ENCODE measurements around the gene LRGUK.

LRGUK gene

DNA sequence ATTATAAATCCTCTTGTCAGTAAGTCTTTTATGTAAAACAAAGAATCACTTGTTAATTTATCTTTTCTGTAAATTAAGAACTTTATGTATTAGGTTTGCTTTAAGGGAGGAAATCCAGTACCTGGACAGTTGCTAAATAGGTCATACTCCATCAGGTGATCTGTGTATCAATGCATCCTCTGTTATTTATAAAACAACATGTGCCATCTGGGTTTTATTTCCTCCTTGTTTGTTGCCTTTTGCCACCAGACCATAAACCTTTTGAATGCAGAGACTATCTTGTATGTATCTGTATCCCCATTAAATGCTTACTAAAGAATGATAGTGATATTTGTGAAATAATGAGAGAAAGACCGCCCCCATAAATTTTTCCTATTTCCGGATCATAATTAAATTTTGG is 119.6 kb downstream of the LRGUK start:
- Histone ChIP-seq H3K4me1 (peaks cover 8% of the 10 kb centered on the region), H3K4me3 (ENCODE audit: low read depth, low read length) (no peak overlapping the region), H3K9me3 (no peaks in the 10 kb centered on the region), H3K36me3 (no peaks in the 10 kb centered on the region), H3K27me3 (no peaks in the 10 kb centered on the region)
- DNase-seq = no peak
- TF ChIP-seq CTCF (IDR thresholded peaks at IDR 0.05; ENCODE audit: low read depth, low read length) = no peak

GRCh38 chr7:134248196-134248595 is 121.1 kb downstream of the LRGUK start:
- no peaks in the 10 kb centered on the region for H3K36me3 ChIP-seq
- DNase-seq = no peak
- H3K27me3 ChIP-seq = no peaks in the 10 kb centered on the region
- H3K4me1 ChIP-seq = peaks cover 13% of the 10 kb centered on the region
- H3K9me3 ChIP-seq = no peaks in the 10 kb centered on the region
- H3K4me3 ChIP-seq (ENCODE audit: low read depth, low read length) = no peak overlapping the region
- no peak for TF ChIP-seq CTCF (IDR thresholded peaks at IDR 0.05; ENCODE audit: low read depth, low read length)

- Histone ChIP-seq H3K36me3 (no peaks in the 10 kb centered on the region), H3K4me1 (peaks cover 5% of the 10 kb centered on the region; the same call in 1 of the 2 replicates), H3K4me3 (ENCODE audit: low read depth, low read length) (no peak overlapping the region), H3K27me3 (no peaks in the 10 kb centered on the region), H3K9me3 (no peaks in the 10 kb centered on the region)
- TF ChIP-seq CTCF (IDR thresholded peaks at IDR 0.05; ENCODE audit: low read depth, low read length) = peak; percentile 52
- DNase-seq = peak; percentile 32
Measured at GRCh38 chr7:134254311-134254710, 127.2 kb downstream of the LRGUK start.

- peak; percentile 47 for DNase-seq
Measured at GRCh38 chr7:134255814-134256213, 128.7 kb downstream of the LRGUK start.

GRCh38 chr7:134262322-134262721 is 135.2 kb downstream of the LRGUK start:
- TF ChIP-seq CTCF (IDR thresholded peaks at IDR 0.05; ENCODE audit: low read depth, low read length) = no peak
- H3K4me1 ChIP-seq = no peaks in the 10 kb centered on the region
- no peaks in the 10 kb centered on the region; the same call in 1 of the 2 replicates for H3K27me3 ChIP-seq
- no peak for DNase-seq
- H3K9me3 ChIP-seq = no peaks in the 10 kb centered on the region
- no peak overlapping the region for H3K4me3 ChIP-seq (ENCODE audit: low read depth, low read length)
- H3K36me3 ChIP-seq = no peaks in the 10 kb centered on the region

More at GRCh38 chr7:134255814-134256213, 128.7 kb downstream of the LRGUK start:
- Histone ChIP-seq H3K9me3 (no peaks in the 10 kb centered on the region), H3K36me3 (no peaks in the 10 kb centered on the region), H3K4me1 (peaks cover 5% of the 10 kb centered on the region; the same call in 1 of the 2 replicates), H3K4me3 (ENCODE audit: low read depth, low read length) (no peak overlapping the region), H3K27me3 (no peaks in the 10 kb centered on the region)
- peak; percentile 40; the same call in 1 of the 2 replicates for TF ChIP-seq CTCF (IDR thresholded peaks at IDR 0.05; ENCODE audit: low read depth, low read length)

DNA sequence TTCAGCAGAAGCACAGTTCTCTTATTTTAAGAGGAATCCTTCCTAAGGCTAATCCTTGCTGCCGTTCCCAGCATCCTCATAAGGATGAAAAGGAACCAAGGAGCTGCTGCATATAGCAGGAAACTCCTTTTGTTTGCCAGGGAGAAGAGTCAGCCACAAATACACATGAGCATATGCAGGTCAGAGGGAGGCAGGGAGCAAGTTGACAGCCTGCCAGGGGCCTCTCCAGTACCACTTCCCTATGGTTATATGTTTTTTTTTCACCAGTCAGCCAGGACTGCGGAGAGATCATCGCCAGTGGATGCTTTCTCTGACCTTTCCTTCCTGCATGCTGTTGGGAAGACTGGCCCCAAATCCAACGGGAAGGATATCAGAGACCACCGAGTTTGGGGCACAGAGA is 149.8 kb downstream of the LRGUK start:
- no peak overlapping the region for H3K4me3 ChIP-seq (ENCODE audit: low read depth, low read length)
- no peak for DNase-seq
- H3K36me3 ChIP-seq = no peaks in the 10 kb centered on the region
- no peak for TF ChIP-seq CTCF (IDR thresholded peaks at IDR 0.05; ENCODE audit: low read depth, low read length)
- H3K27me3 ChIP-seq = peaks cover 4% of the 10 kb centered on the region
- H3K4me1 ChIP-seq = no peaks in the 10 kb centered on the region
- no peaks in the 10 kb centered on the region; the same call in 1 of the 2 replicates for H3K9me3 ChIP-seq
